Mesenchymal stem cell (in vitro differentiated cells and primary cell): ENCODE data around the gene GPM6B.
A peak's percentile ranks its signal among the peaks of the same experiment; 100 is the strongest.

ENCODE experiments used
- DNase-seq: peaks from one replicate; pipeline ENCODE4 v3.0.0-alpha.2; 2013
- H2AFZ ChIP-seq: one replicate; pipeline ENCODE4 v1.6.1; 2013; ENCODE audit warnings: low read depth, mild to moderate bottlenecking, control low read depth, inconsistent platforms, low read length, moderate library complexity
- H2AK5ac ChIP-seq: 2 replicates; pipeline ENCODE4 v1.6.1; 2013; ENCODE audit warnings: low read length, moderate library complexity, mild to moderate bottlenecking, inconsistent platforms; ENCODE audit not compliant: severe bottlenecking
- H2BK120ac ChIP-seq: one replicate; pipeline ENCODE4 v1.6.1; 2013; ENCODE audit warnings: low read depth, mild to moderate bottlenecking, inconsistent platforms, low read length, moderate library complexity
- H2BK12ac ChIP-seq, 2 experiments: one replicate each; pipeline ENCODE4 v1.6.1; 2013; ENCODE audit warnings: inconsistent platforms in 2 of 2, low read length in 2 of 2, mild to moderate bottlenecking in 2 of 2, moderate library complexity in 2 of 2, control low read depth in 1 of 2
- H2BK15ac ChIP-seq: one replicate; pipeline ENCODE4 v1.6.1; 2013; ENCODE audit warnings: mild to moderate bottlenecking, low read depth, inconsistent platforms; ENCODE audit not compliant: poor library complexity, severe bottlenecking
- H2BK5ac ChIP-seq: 2 replicates; pipeline ENCODE4 v1.6.1; 2013; ENCODE audit warnings: low read depth, mild to moderate bottlenecking, low read length, control low read depth, inconsistent platforms; ENCODE audit not compliant: poor library complexity, severe bottlenecking
- H3K14ac ChIP-seq, 2 experiments: one replicate each; pipeline ENCODE4 v1.6.1; 2013; ENCODE audit warnings: inconsistent platforms in 2 of 2, low read length in 2 of 2, control low read depth in 1 of 2, mild to moderate bottlenecking in 1 of 2, moderate library complexity in 1 of 2
- H3K18ac ChIP-seq, 2 experiments: one replicate each; pipeline ENCODE4 v1.6.1; 2013; ENCODE audit warnings: inconsistent platforms in 2 of 2, low read length in 2 of 2, control low read depth in 1 of 2, low read depth in 1 of 2, mild to moderate bottlenecking in 1 of 2
- H3K23ac ChIP-seq, 2 experiments: one replicate each; pipeline ENCODE4 v1.6.1; 2013; ENCODE audit warnings: inconsistent platforms in 2 of 2, low read length in 2 of 2, mild to moderate bottlenecking in 2 of 2, moderate library complexity in 2 of 2, control low read depth in 1 of 2
- H3K27ac ChIP-seq: 2 replicates; pipeline ENCODE4 v1.5.1; 2013; ENCODE audit warnings: mild to moderate bottlenecking, moderate library complexity, low read length, control low read depth, inconsistent platforms; ENCODE audit not compliant: poor library complexity, severe bottlenecking
- H3K27me3 ChIP-seq, 2 experiments: 2 replicates each; pipeline versions ENCODE4 v1.6.1 to v1.7.0; 2013; ENCODE audit warnings: low read length in 2 of 2, mild to moderate bottlenecking in 2 of 2, moderate library complexity in 2 of 2, control low read depth in 1 of 2, inconsistent platforms in 1 of 2; ENCODE audit not compliant: control insufficient read depth in 1 of 2, insufficient read depth in 1 of 2
- H3K36me3 ChIP-seq, 2 experiments: 2 replicates each; pipeline versions ENCODE4 v1.6.1 to v1.7.0; 2013; ENCODE audit warnings: low read length in 2 of 2, control low read depth in 1 of 2, inconsistent platforms in 1 of 2, low read depth in 1 of 2, mild to moderate bottlenecking in 1 of 2; ENCODE audit not compliant: insufficient read depth in 2 of 2, control insufficient read depth in 1 of 2
- H3K4ac ChIP-seq, 2 experiments: one replicate each; pipeline ENCODE4 v1.6.1; 2013; ENCODE audit warnings: inconsistent platforms in 2 of 2, low read length in 2 of 2, mild to moderate bottlenecking in 2 of 2, moderate library complexity in 2 of 2, control low read depth in 1 of 2, low read depth in 1 of 2
- H3K4me1 ChIP-seq: 2 replicates; pipeline ENCODE4 v1.6.1; 2013; ENCODE audit warnings: low read depth, low read length, control low read depth; ENCODE audit not compliant: control insufficient read depth, insufficient read depth
- H3K4me2 ChIP-seq: 2 replicates; pipeline ENCODE4 v1.6.1; 2013; ENCODE audit warnings: low read length, mild to moderate bottlenecking, inconsistent platforms; ENCODE audit not compliant: poor library complexity, severe bottlenecking
- H3K4me3 ChIP-seq, 2 experiments: 2 replicates each; pipeline versions ENCODE4 v1.5.1 to v1.7.0; 2013; ENCODE audit warnings: low read length in 2 of 2, mild to moderate bottlenecking in 2 of 2, control low read depth in 1 of 2, low read depth in 1 of 2; ENCODE audit not compliant: insufficient read depth in 1 of 2
- H3K79me1 ChIP-seq: replicated peaks from 2 replicates; pipeline ENCODE4 v1.6.1; 2013; ENCODE audit warnings: mild to moderate bottlenecking, control low read depth, low read length, inconsistent platforms; ENCODE audit not compliant: poor library complexity, severe bottlenecking
- H3K9ac ChIP-seq: 2 replicates; pipeline ENCODE4 v1.7.0; 2013; ENCODE audit warnings: mild to moderate bottlenecking, low read length, moderate library complexity
- H3K9me3 ChIP-seq: 2 replicates; pipeline ENCODE4 v1.7.0; 2013; ENCODE audit warnings: mild to moderate bottlenecking, low read length; ENCODE audit not compliant: control insufficient read depth
- H4K8ac ChIP-seq: one replicate; pipeline ENCODE4 v1.6.1; 2013; ENCODE audit warnings: inconsistent platforms, mild to moderate bottlenecking, low read length, moderate library complexity
- H4K91ac ChIP-seq: one replicate; pipeline ENCODE4 v1.6.1; 2013; ENCODE audit warnings: mild to moderate bottlenecking, low read length, inconsistent platforms
- WGBS: methylation state at CpG from one replicate; pipeline ENCODE4 v1.1.7; 2013; ENCODE audit warnings: mixed read lengths; 5-methylcytosine and 5-hydroxymethylcytosine counted together

GPM6B gene

DNA sequence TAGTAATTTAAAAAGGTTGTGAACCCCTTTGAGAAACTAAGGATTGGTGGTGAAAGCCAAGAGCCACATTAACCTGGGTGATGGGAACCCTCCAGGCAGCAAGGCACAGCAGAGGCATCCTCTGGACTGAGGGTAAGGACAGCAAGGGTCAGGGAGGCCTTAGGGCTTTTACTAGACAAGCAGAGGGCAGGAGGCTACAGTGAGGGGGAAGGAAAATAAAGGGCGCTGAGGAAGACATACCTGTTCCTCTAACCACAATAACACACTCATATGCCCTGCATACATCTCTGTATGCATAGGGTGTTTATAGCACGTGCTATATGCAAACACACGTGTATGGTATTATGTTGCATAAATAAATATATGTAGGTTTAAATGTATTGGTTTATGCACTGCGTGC lies 18.7 kb downstream of the GPM6B start:
- Histone ChIP-seq H3K9ac (no peak overlapping the region), H3K18ac (no peak overlapping the region), H3K27me3 (peaks cover 0 to 55% of the 10 kb centered on the region in 2 experiments), H2BK15ac (no peak overlapping the region), H2BK12ac (no peak overlapping the region), H3K14ac (no peak overlapping the region), H2BK120ac (no peak overlapping the region), H2AK5ac (no peak overlapping the region), H3K4me2 (no peak overlapping the region), H4K8ac (no peak overlapping the region), H2BK5ac (no peak overlapping the region), H3K9me3 (peaks cover 12% of the 10 kb centered on the region), H3K23ac (no peak overlapping the region), H4K91ac (no peak overlapping the region), H3K27ac (no peak overlapping the region), H3K79me1 (no peaks in the 10 kb centered on the region), H2AFZ (peak overlapping the region; percentile 27), H3K36me3 (no peaks in the 10 kb centered on the region), H3K4ac (no peak overlapping the region), H3K4me3 (no peak overlapping the region), H3K4me1 (no peaks in the 10 kb centered on the region)
- DNase-seq: no peak
- WGBS: 100% methylated on average over 1 of the region's 4 CpGs

DNA sequence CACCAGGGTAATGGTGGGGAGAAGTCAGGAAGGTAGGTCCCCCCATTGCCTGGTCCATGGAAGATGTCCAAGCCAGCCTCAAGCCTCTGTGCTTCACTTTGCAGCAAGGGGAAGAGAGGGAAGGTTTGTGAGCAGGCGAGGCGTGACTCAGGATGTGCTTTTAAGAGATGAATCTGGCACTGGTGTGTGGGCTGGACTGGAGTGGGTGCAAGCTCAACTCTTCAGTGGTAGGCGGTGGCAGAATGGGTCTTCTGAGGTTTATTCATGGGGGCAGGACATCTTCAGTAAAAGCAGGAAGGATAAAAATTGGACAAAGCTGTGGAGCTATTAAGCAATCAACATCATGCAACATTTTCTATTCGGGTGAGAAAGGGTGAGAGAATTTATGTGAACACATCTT lies 19.4 kb downstream of the GPM6B start:
- H2BK15ac ChIP-seq: no peak overlapping the region
- H3K27me3 ChIP-seq: peaks cover 0 to 50% of the 10 kb centered on the region in 2 experiments
- no peaks in the 10 kb centered on the region for H3K4me1 ChIP-seq
- H3K4ac ChIP-seq: no peak overlapping the region
- no peak for DNase-seq
- peaks cover 12% of the 10 kb centered on the region for H3K9me3 ChIP-seq
- H3K79me1 ChIP-seq: no peaks in the 10 kb centered on the region
- H2AK5ac ChIP-seq: no peak overlapping the region
- no peak overlapping the region for H2BK120ac ChIP-seq
- H3K4me2 ChIP-seq: no peak overlapping the region
- no peak overlapping the region for H2BK12ac ChIP-seq
- WGBS: 100% methylated on average over 2 of the region's 4 CpGs
- H3K23ac ChIP-seq: no peak overlapping the region
- H3K9ac ChIP-seq: no peak overlapping the region
- H4K8ac ChIP-seq: no peak overlapping the region
- H3K27ac ChIP-seq: no peak overlapping the region
- H3K18ac ChIP-seq: no peak overlapping the region
- no peak overlapping the region for H3K4me3 ChIP-seq
- no peak overlapping the region for H3K14ac ChIP-seq
- no peak overlapping the region for H2BK5ac ChIP-seq
- no peak overlapping the region for H2AFZ ChIP-seq
- H3K36me3 ChIP-seq: no peaks in the 10 kb centered on the region
- H4K91ac ChIP-seq: no peak overlapping the region

DNA sequence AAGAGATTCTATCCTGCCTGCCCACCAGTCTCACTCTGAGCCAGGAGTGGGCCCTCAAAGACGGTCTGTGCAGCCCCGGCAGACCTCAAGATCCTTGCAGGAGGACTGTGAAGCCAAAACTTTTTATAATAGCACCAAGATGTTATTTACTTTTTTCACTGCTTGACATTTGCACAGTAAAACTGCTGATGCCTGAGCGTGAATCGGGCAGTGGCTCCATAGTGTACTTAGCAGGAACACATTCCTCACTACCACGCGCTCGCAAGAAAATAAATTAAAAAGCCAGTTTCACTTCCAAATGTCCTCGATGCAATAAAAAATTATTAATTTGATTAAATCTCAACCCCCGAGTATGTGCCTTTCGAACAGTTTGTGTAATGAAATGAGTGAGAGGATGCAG lies 22.5 kb downstream of the GPM6B start:
- WGBS: 97% methylated on average over 7 of the region's 10 CpGs
- no peak overlapping the region for H3K9ac ChIP-seq
- no peak overlapping the region for H3K18ac ChIP-seq
- no peak overlapping the region for H2BK15ac ChIP-seq
- no peaks in the 10 kb centered on the region for H3K36me3 ChIP-seq
- H3K79me1 ChIP-seq: no peaks in the 10 kb centered on the region
- no peak for DNase-seq
- no peak overlapping the region for H3K4me3 ChIP-seq
- no peak overlapping the region for H4K91ac ChIP-seq
- no peak overlapping the region for H3K4me2 ChIP-seq
- H3K27ac ChIP-seq: no peak overlapping the region
- no peak overlapping the region for H3K4ac ChIP-seq
- H3K9me3 ChIP-seq: peaks cover under 1% of the 10 kb centered on the region
- peaks cover 0 to 34% of the 10 kb centered on the region in 2 experiments for H3K27me3 ChIP-seq
- H2BK120ac ChIP-seq: no peak overlapping the region
- H3K4me1 ChIP-seq: no peaks in the 10 kb centered on the region
- no peak overlapping the region for H2AK5ac ChIP-seq
- H2BK5ac ChIP-seq: no peak overlapping the region
- H2BK12ac ChIP-seq: no peak overlapping the region
- no peak overlapping the region for H2AFZ ChIP-seq
- H3K23ac ChIP-seq: no peak overlapping the region
- no peak overlapping the region for H4K8ac ChIP-seq
- no peak overlapping the region for H3K14ac ChIP-seq

DNA sequence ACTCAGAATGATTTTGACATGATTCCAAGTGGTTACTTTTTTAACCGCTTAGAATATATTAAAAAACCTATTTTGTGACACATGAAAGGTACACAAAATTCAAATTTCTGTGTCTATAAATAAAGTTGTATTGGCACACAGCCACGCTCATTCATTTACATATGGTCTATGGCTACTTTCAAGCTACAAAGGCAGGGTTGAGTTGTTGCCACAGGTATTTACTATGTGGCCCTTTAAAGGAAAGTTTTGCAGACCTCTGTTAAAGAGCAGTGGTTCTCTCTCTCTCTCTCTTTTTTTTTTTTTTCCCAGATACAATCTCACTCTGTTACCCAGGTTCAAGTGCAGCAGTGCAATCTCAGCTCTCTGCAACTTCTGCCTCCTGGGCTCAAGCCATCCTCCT lies 23.0 kb downstream of the GPM6B start:
- no peak overlapping the region for H2BK12ac ChIP-seq
- no peaks in the 10 kb centered on the region for H3K9me3 ChIP-seq
- no peak overlapping the region for H3K4me2 ChIP-seq
- no peak overlapping the region for H2BK120ac ChIP-seq
- H3K36me3 ChIP-seq: no peaks in the 10 kb centered on the region
- no peak overlapping the region for H2AK5ac ChIP-seq
- no peak overlapping the region for H3K27ac ChIP-seq
- H3K9ac ChIP-seq: no peak overlapping the region
- no peak overlapping the region for H4K8ac ChIP-seq
- no peaks in the 10 kb centered on the region for H3K79me1 ChIP-seq
- H2BK5ac ChIP-seq: no peak overlapping the region
- H3K4ac ChIP-seq: no peak overlapping the region
- H3K27me3 ChIP-seq: peaks cover 0 to 33% of the 10 kb centered on the region in 2 experiments
- H2AFZ ChIP-seq: no peak overlapping the region
- H2BK15ac ChIP-seq: no peak overlapping the region
- no peak for DNase-seq
- H3K4me3 ChIP-seq: no peak overlapping the region
- H3K4me1 ChIP-seq: no peaks in the 10 kb centered on the region
- no peak overlapping the region for H4K91ac ChIP-seq
- WGBS: no CpG with 5 or more reads among the region's 2 CpGs
- H3K18ac ChIP-seq: no peak overlapping the region
- H3K14ac ChIP-seq: no peak overlapping the region
- H3K23ac ChIP-seq: no peak overlapping the region
